K562 (cell line): ENCODE results near the gene TAF11. TPM values are rescaled to one million over a fixed set of nuclear protein-coding genes. Genes with fewer than 3 reads are reported as not detected.

Experiments used
- CREBBP ChIP-seq: IDR thresholded peaks from one replicate; pipeline ENCODE4 v1.6.1; 2012; ENCODE audit warnings: low read depth, mild to moderate bottlenecking, control low read depth, inconsistent platforms, low read length
- DMBX1 ChIP-seq: fragments of 250-450 bp; sonication (Bioruptor Pico); IDR thresholded peaks from 2 replicates; pipeline ENCODE4 v1.8.0; 2022; ENCODE audit warnings: inconsistent platforms, mild to moderate bottlenecking, moderate library complexity, borderline replicate concordance
- HBP1 ChIP-seq: fragments of 450-650 bp; formaldehyde crosslinking; IDR thresholded peaks from 2 replicates; pipeline ENCODE4 v1.4.0; 2022; ENCODE audit warnings: missing genetic modification characterization
- HDAC1 ChIP-seq, 2 experiments: fragments of 450-650 bp; IDR thresholded peaks; 2 replicates each; pipeline ENCODE4 v1.6.1; 2016 to 2017; ENCODE audit warnings: inconsistent platforms in 1 of 2, mild to moderate bottlenecking in 1 of 2, moderate library complexity in 1 of 2
- HMGN3 ChIP-seq: IDR thresholded peaks from 2 replicates; pipeline ENCODE4 v1.6.1; 2011; ENCODE audit warnings: borderline replicate concordance, low read depth, mild to moderate bottlenecking, mixed read lengths, low read length; ENCODE audit not compliant: insufficient read length; ENCODE audit errors: extremely low read depth
- HNRNPH1 ChIP-seq: fragments of 200-400 bp; formaldehyde crosslinking; optimal IDR thresholded peaks from 2 replicates; pipeline ENCODE3; 2017; ENCODE audit warnings: low read depth, mild to moderate bottlenecking, low read length, moderate library complexity
- IFI16 ChIP-seq: fragments of 250-450 bp; sonication (Bioruptor Pico); IDR thresholded peaks from 2 replicates; pipeline ENCODE4 v2.1.2; 2022; ENCODE audit warnings: mild to moderate bottlenecking, inconsistent platforms
- JUND ChIP-seq, 2 experiments: IDR thresholded peaks; 2 replicates in 1 of 2; 3 replicates in 1 of 2; pipeline ENCODE4 v1.6.1; 2011; ENCODE audit warnings: borderline replicate concordance in 2 of 2, low read depth in 2 of 2, low read length in 2 of 2, improper control_type of control experiment in 1 of 2, missing biosample characterization in 1 of 2, missing genetic modification characterization in 1 of 2, missing genetic modification reagents in 1 of 2
- NELFE ChIP-seq: IDR thresholded peaks from 2 replicates; pipeline ENCODE4 v1.6.1; 2011; ENCODE audit warnings: mild to moderate bottlenecking; ENCODE audit not compliant: insufficient read depth, insufficient read length
- NRF1 ChIP-seq, 2 experiments: fragments of 450-650 bp; IDR thresholded peaks in 1 of 2; conservative IDR thresholded peaks in 1 of 2; 2 replicates each; pipeline ENCODE4 v1.6.1; 2014; ENCODE audit warnings: mild to moderate bottlenecking in 2 of 2
- RFX1 ChIP-seq: fragments of 450-650 bp; IDR thresholded peaks from 2 replicates; pipeline ENCODE4 v1.6.1; 2016; ENCODE audit warnings: mild to moderate bottlenecking, moderate library complexity
- RFX7 ChIP-seq: fragments of 250-450 bp; sonication (Bioruptor Pico); IDR thresholded peaks from 2 replicates; pipeline ENCODE4 v1.5.1; 2021; ENCODE audit warnings: mild to moderate bottlenecking
- SAP30 ChIP-seq: fragments of 200-600 bp; sonication (generic); IDR thresholded peaks from 2 replicates; pipeline ENCODE4 v1.6.1; 2012; ENCODE audit warnings: borderline replicate concordance, low read depth, mild to moderate bottlenecking, moderate library complexity, low read length, control low read depth, inconsistent platforms; ENCODE audit not compliant: insufficient read depth, poor library complexity, severe bottlenecking
- SMARCE1 ChIP-seq: fragments of 450-650 bp; IDR thresholded peaks from 2 replicates; pipeline ENCODE4 v1.7.1; 2016; ENCODE audit warnings: mild to moderate bottlenecking
- SRSF3 ChIP-seq: fragments of 200-400 bp; formaldehyde crosslinking; IDR thresholded peaks from 2 replicates; pipeline ENCODE4 v1.6.1; 2016; ENCODE audit warnings: mild to moderate bottlenecking, low read length, moderate library complexity; ENCODE audit not compliant: insufficient read depth
- TAF9B ChIP-seq: fragments of 450-650 bp; IDR thresholded peaks from 2 replicates; pipeline ENCODE4 v1.6.1; 2018; ENCODE audit warnings: mild to moderate bottlenecking; ENCODE audit not compliant: partially characterized antibody
- WHSC1 ChIP-seq: IDR thresholded peaks from one replicate; pipeline ENCODE4 v1.6.1; 2012; ENCODE audit warnings: low read length, control low read depth, inconsistent platforms
- ZNF134 ChIP-seq: fragments of 250-450 bp; sonication (Bioruptor Pico); conservative IDR thresholded peaks from 2 replicates; pipeline ENCODE4 v1.4.0; 2020
- ZNF146 ChIP-seq: IDR thresholded peaks from one replicate; pipeline ENCODE4 v1.6.1; 2018; ENCODE audit warnings: missing compliant biosample characterization; ENCODE audit not compliant: unreplicated experiment
- polyA plus RNA-seq, 8 experiments: library from polyadenylated mRNA; depleted of rRNA in 4 of 8; stranded (reverse) in 5 of 8; unstranded in 3 of 8; fragments of >200 nt; fragmentation: Nextera tagmentation in 2 of 8; fragmentation: Illumina TruSeq in 1 of 8; extraction: Ambion mirVana in 2 of 8; extraction: Trizol in 1 of 8; gene quantifications; 2 replicates each; pipeline versions ENCODE4 v1.2.1 to v1.2.3, GENCODE V29; 2011 to 2014; ENCODE audit warnings: inconsistent platforms in 1 of 8, missing spikeins in 1 of 8
- total RNA-seq, 7 experiments: library from RNA; depleted of rRNA in 6 of 7; stranded (reverse); fragments of >200 nt in 6 of 7; fragmentation: Illumina TruSeq in 2 of 7; extraction: Trizol in 2 of 7; gene quantifications; 2 replicates each; pipeline versions ENCODE4 v1.2.1 to v1.2.3, GENCODE V29; 2011 to 2021; ENCODE audit warnings: low replicate concordance in 1 of 7
- TF ChIP-seq, protein P1 (sequence below): sonication (generic); formaldehyde crosslinking; IDR thresholded peaks from 2 replicates; pipeline ENCODE4 v1.8.1; 2023; ENCODE audit warnings: mild to moderate bottlenecking, missing genetic modification reagents
- TF ChIP-seq, protein P2 (sequence below): sonication (generic); formaldehyde crosslinking; IDR thresholded peaks from 2 replicates; pipeline ENCODE4 v1.8.0; 2022; ENCODE audit warnings: missing genetic modification reagents, mild to moderate bottlenecking, borderline replicate concordance
- TF ChIP-seq, protein P3 (sequence below): sonication (generic); formaldehyde crosslinking; IDR thresholded peaks from 2 replicates; pipeline ENCODE4 v1.9.0; 2022; ENCODE audit warnings: mild to moderate bottlenecking, missing genetic modification reagents

Gene TAF11
- total and polyA plus RNA-seq, 9 of the 15 experiments (the other 6 are each of a cell fraction or from before 2014, with no cell fraction given), result 40.9 to 91.9 (median 71.9) TPM

DNA sequence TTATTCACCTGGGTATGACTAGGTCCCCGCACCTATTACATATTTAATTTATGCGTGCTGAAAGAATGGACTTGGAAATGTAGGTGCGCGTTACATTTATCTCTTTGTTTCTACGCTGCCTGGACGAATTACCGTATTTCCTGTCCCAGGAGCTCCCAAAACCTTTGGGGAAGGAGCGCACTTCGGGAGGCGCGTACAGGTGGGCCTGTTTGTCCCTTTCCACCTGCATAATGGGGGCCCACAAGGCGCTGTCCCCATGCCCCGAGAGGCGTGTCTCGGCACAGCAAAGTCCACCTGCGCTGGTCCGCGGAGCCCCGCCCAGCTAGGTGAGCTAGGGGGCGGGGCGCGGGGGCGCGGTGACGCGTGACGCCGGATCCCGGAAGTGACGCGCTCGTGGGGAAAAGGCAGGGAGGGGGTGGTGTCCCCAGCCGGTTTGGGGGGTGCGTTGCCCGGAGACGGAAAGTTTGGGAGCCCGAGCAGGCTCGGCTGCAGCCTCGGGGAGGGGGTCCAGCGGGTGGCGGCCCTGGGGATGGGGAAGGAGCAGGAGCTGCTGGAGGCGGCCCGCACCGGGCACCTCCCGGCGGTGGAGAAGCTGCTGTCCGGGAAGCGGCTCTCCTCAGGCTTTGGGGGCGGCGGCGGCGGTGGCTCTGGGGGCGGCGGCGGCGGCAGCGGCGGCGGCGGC, 1.2 kb upstream of the TAF11 start, which contains the start of gene ANKS1A (continued):
- TF ChIP-seq, protein P1, sequence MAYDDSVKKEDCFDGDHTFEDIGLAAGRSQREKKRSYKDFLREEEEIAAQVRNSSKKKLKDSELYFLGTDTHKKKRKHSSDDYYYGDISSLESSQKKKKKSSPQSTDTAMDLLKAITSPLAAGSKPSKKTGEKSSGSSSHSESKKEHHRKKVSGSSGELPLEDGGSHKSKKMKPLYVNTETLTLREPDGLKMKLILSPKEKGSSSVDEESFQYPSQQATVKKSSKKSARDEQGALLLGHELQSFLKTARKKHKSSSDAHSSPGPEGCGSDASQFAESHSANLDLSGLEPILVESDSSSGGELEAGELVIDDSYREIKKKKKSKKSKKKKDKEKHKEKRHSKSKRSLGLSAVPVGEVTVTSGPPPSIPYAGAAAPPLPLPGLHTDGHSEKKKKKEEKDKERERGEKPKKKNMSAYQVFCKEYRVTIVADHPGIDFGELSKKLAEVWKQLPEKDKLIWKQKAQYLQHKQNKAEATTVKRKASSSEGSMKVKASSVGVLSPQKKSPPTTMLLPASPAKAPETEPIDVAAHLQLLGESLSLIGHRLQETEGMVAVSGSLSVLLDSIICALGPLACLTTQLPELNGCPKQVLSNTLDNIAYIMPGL (CRISPR knock-in tag), result peak; percentile 83
- 0 out of 2 replicates have a peak, but pooled peaks have one; percentile 23 for TF ChIP-seq HBP1 (CRISPR knock-in tag)
- no peak for TF ChIP-seq ZNF134 (CRISPR knock-in tag)
- no peak for TF ChIP-seq ZNF146 (CRISPR knock-in tag)
- no peak for TF ChIP-seq DMBX1
- no peak for TF ChIP-seq NELFE
- TF ChIP-seq WHSC1, result no peak
- no peak for TF ChIP-seq IFI16 (CRISPR knock-in tag)
- TF ChIP-seq SMARCE1, result no peak
- peak in 1 of 2 experiments; percentile 82; a peak in 3 of 4 replicates for TF ChIP-seq HDAC1 (IDR thresholded peaks at IDR 0.05)
- TF ChIP-seq, protein P2, sequence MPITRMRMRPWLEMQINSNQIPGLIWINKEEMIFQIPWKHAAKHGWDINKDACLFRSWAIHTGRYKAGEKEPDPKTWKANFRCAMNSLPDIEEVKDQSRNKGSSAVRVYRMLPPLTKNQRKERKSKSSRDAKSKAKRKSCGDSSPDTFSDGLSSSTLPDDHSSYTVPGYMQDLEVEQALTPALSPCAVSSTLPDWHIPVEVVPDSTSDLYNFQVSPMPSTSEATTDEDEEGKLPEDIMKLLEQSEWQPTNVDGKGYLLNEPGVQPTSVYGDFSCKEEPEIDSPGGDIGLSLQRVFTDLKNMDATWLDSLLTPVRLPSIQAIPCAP (CRISPR knock-in tag), result no peak
- peak; percentile 84 for TF ChIP-seq SAP30
- no peak for TF ChIP-seq CREBBP
- TF ChIP-seq HMGN3, result peak; percentile 87
- peak; percentile 78 to 81 for TF ChIP-seq NRF1 (conservative IDR thresholded peaks at IDR 0.05 in 1 of 2, IDR thresholded peaks at IDR 0.05 in 1 of 2)
- TF ChIP-seq RFX1, result peak; percentile 84
- TF ChIP-seq SRSF3, result no peak
- TF ChIP-seq, protein P3, sequence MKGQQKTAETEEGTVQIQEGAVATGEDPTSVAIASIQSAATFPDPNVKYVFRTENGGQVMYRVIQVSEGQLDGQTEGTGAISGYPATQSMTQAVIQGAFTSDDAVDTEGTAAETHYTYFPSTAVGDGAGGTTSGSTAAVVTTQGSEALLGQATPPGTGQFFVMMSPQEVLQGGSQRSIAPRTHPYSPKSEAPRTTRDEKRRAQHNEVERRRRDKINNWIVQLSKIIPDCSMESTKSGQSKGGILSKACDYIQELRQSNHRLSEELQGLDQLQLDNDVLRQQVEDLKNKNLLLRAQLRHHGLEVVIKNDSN (CRISPR knock-in tag), result peak; percentile 59
- no peak for TF ChIP-seq RFX7
- peak; percentile 58 for TF ChIP-seq JUND (IDR thresholded peaks at IDR 0.05; ENCODE audit: borderline replicate concordance, low read depth, low read length)
- no peak; the same call in 2 of the 3 replicates for TF ChIP-seq JUND (tag; IDR thresholded peaks at IDR 0.05; ENCODE audit: borderline replicate concordance, low read depth, low read length)
- no peak for TF ChIP-seq TAF9B
- TF ChIP-seq HNRNPH1, result no peak
